SK-N-MC (cell line): ENCODE measurements around the gene CT47A7.
"Not testable (repeated sequence)": the region's sequence is repeated elsewhere in the genome, so short reads cannot be mapped to it uniquely, and the experiment has no call there.

ENCODE experiments used
- DNase-seq: peaks from one replicate; pipeline ENCODE4 v3.0.0-alpha.2; 2011; ENCODE audit warnings: low read depth, low spot score
- H3K27ac ChIP-seq: fragments of 200-600 bp; sonication (generic); 2 replicates; pipeline ENCODE4 v1.5.1; 2016; ENCODE audit warnings: mixed run types
- H3K36me3 ChIP-seq: fragments of 200-600 bp; sonication (generic); 2 replicates; pipeline ENCODE4 v1.6.1; 2017; ENCODE audit warnings: antibody characterized with exemption, low read length, mixed read lengths; ENCODE audit not compliant: insufficient read depth
- H3K4me3 ChIP-seq: fragments of 200-600 bp; sonication (generic); 2 replicates; pipeline ENCODE4 v1.5.1; 2016
- H3K9ac ChIP-seq: fragments of 200-600 bp; sonication (generic); 2 replicates; pipeline ENCODE4 v1.8.0; 2017; ENCODE audit warnings: mixed run types, mixed read lengths; ENCODE audit not compliant: insufficient read length
- H3K9me3 ChIP-seq: fragments of 200-600 bp; sonication (generic); 2 replicates; pipeline ENCODE4 v1.6.1; 2017; ENCODE audit warnings: low read depth, mild to moderate bottlenecking, antibody characterized with exemption, low read length, moderate library complexity, mixed read lengths
- EZH2 ChIP-seq: fragments of 200-600 bp; sonication (generic); IDR thresholded peaks from one replicate; pipeline ENCODE4 v1.6.1; 2017; ENCODE audit warnings: antibody characterized with exemption
- FOXP2 ChIP-seq: optimal IDR thresholded peaks from 2 replicates; pipeline ENCODE3; 2011; ENCODE audit warnings: mild to moderate bottlenecking, moderate library complexity; ENCODE audit not compliant: insufficient read depth; ENCODE audit errors: extremely low read length, control extremely low read depth
- POLR2AphosphoS5 ChIP-seq: IDR thresholded peaks from 2 replicates; pipeline ENCODE4 v1.6.1; 2012; ENCODE audit warnings: mild to moderate bottlenecking, low read depth, low read length, borderline replicate concordance

Gene CT47A7

GRCh38 chrX:120956500-120956899 is at the start of gene CT47A7:
Gene CT47A7 (minus strand): TSS chrX:120956600. CDS start chrX:120956345, 255 bp downstream.
- not testable (repeated sequence) for H3K9me3 ChIP-seq, H3K9ac ChIP-seq, H3K4me3 ChIP-seq, H3K36me3 ChIP-seq, DNase-seq, H3K27ac ChIP-seq

GRCh38 chrX:121000589-121000988 is 44.2 kb upstream of the CT47A7 start:
- Histone ChIP-seq H3K9ac (no peak overlapping the region), H3K9me3 (no peaks in the 10 kb centered on the region), H3K4me3 (no peak overlapping the region), H3K27ac (no peak overlapping the region), H3K36me3 (no peaks in the 10 kb centered on the region)
- DNase-seq = peak; percentile 12
- TF ChIP-seq FOXP2 (no peak), POLR2AphosphoS5 (no peak), EZH2 (no peak)

DNA sequence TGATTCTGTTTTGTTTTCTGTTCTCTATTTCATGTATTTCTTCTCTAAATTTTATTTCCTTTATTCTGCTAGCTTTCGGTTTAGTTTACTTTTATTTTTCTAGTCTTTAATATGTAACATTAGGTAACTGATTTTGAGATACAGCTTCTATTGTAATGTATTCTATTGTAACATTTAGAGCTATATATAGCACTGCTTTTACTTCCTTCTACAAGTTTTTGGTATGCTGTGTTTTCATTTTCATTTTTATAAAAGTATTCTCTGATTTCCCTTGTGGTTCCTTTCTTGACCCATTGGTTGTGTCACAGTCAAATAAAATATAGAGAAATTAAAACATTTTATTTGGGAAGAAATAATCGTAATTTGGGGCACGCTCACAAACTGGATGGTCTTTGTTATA is 43.0 kb upstream of the CT47A7 start:
- TF ChIP-seq POLR2AphosphoS5 (no peak), FOXP2 (no peak), EZH2 (no peak)
- no peak for DNase-seq
- H3K4me3 ChIP-seq = no peak overlapping the region
- no peak overlapping the region for H3K9ac ChIP-seq
- no peak overlapping the region for H3K27ac ChIP-seq
- H3K9me3 ChIP-seq = no peaks in the 10 kb centered on the region
- no peaks in the 10 kb centered on the region for H3K36me3 ChIP-seq

DNA sequence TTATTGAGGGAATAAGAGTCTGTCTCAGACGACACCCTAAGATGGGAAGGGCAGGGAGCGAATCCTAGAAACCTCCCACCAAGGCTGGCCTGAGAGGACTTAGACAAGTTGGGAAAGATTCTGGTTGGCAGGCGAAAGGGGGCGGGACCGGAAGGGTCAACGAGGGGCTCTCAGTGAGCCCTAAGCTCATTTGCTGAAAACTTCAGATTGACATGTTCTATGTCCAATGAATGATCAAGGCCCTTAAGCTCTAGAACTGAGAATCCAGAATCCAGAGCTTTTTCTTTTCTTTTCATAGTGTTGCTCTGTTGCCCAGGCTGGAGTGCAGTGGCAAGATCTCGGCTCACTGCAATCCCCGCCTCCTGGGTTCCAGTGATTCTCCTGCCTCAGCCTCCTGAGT is 29.3 kb upstream of the CT47A7 start, which contains the start of gene CT47A1:
Gene CT47A1, minus strand, starts transcription at position 101 of the 400 bp plus-strand sequence. CDS start 231 bp downstream, outside the sequence.
- not testable (repeated sequence) for H3K9ac ChIP-seq, H3K9me3 ChIP-seq

More for the DNA sequence above, 29.3 kb upstream of the CT47A7 start, which contains the start of gene CT47A1:
- H3K36me3 ChIP-seq, H3K27ac ChIP-seq, DNase-seq, H3K4me3 ChIP-seq: not testable (repeated sequence)
